PFSK-1 (cell line): ENCODE results near the gene KCNH6.

Experiments used
- FOXP2 ChIP-seq: optimal IDR thresholded peaks from 2 replicates; pipeline ENCODE3; 2011; ENCODE audit warnings: borderline replicate concordance, control low read depth, inconsistent platforms; ENCODE audit not compliant: insufficient read depth; ENCODE audit errors: extremely low read length, extremely low read depth
- POLR2AphosphoS5 ChIP-seq: IDR thresholded peaks from 2 replicates; pipeline ENCODE4 v1.6.1; 2012; ENCODE audit warnings: low read depth, mild to moderate bottlenecking, control low read depth, low read length, moderate library complexity
- SIN3A ChIP-seq: IDR thresholded peaks from 2 replicates; pipeline ENCODE4 v1.6.1; 2012; ENCODE audit warnings: mild to moderate bottlenecking, low read length, moderate library complexity, borderline replicate concordance; ENCODE audit not compliant: insufficient read depth
- TAF1 ChIP-seq: IDR thresholded peaks from 2 replicates; pipeline ENCODE4 v1.6.1; 2012; ENCODE audit warnings: low read length, control low read depth, borderline replicate concordance; ENCODE audit not compliant: insufficient read depth
- TF ChIP-seq, protein P1 (sequence below), 2 experiments: IDR thresholded peaks; 2 replicates each; pipeline versions ENCODE4 v1.6.1 to v1.8.0; 2011 to 2012; ENCODE audit warnings: low read depth in 2 of 2, low read length in 2 of 2, control low read depth in 1 of 2, inconsistent platforms in 1 of 2, mild to moderate bottlenecking in 1 of 2, moderate library complexity in 1 of 2; ENCODE audit not compliant: insufficient read depth in 1 of 2

Gene KCNH6

DNA sequence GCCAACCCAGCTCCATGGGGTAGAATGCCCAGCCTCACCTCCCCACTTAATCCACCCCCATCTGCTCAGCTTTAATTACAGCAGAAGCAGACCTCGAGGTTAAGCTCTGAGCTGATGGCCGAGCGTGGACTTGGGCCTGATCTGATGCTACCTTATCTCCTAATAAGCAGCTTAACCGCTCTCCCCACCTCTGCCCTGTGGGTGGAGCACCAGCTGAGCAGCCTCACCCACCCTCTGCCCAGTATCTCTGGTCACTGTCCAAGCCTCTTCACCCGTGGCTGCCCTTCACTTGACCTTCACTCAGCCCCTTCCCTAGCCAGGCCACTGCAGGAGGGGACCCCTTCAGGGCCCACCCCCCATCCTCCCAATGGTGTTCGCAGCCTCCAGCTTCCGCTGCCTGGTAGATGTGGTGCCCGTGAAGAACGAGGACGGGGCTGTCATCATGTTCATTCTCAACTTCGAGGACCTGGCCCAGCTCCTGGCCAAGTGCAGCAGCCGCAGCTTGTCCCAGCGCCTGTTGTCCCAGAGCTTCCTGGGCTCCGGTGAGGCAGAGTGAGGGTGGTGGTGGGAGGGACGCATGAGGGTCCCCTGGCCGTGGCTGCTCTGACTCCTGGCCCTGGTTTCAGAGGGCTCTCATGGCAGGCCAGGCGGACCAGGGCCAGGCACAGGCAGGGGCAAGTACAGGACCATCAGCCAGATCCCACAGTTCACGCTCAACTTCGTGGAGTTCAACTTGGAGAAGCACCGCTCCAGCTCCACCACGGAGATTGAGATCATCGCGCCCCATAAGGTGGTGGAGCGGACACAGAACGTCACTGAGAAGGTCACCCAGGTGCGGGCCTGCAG is 6.8 kb downstream of the KCNH6 start:
- TF ChIP-seq POLR2AphosphoS5 (no peak), TAF1 (no peak), SIN3A (no peak), FOXP2 (no peak)
- TF ChIP-seq, protein P1, sequence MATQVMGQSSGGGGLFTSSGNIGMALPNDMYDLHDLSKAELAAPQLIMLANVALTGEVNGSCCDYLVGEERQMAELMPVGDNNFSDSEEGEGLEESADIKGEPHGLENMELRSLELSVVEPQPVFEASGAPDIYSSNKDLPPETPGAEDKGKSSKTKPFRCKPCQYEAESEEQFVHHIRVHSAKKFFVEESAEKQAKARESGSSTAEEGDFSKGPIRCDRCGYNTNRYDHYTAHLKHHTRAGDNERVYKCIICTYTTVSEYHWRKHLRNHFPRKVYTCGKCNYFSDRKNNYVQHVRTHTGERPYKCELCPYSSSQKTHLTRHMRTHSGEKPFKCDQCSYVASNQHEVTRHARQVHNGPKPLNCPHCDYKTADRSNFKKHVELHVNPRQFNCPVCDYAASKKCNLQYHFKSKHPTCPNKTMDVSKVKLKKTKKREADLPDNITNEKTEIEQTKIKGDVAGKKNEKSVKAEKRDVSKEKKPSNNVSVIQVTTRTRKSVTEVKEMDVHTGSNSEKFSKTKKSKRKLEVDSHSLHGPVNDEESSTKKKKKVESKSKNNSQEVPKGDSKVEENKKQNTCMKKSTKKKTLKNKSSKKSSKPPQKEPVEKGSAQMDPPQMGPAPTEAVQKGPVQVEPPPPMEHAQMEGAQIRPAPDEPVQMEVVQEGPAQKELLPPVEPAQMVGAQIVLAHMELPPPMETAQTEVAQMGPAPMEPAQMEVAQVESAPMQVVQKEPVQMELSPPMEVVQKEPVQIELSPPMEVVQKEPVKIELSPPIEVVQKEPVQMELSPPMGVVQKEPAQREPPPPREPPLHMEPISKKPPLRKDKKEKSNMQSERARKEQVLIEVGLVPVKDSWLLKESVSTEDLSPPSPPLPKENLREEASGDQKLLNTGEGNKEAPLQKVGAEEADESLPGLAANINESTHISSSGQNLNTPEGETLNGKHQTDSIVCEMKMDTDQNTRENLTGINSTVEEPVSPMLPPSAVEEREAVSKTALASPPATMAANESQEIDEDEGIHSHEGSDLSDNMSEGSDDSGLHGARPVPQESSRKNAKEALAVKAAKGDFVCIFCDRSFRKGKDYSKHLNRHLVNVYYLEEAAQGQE (IDR thresholded peaks at IDR 0.05; ENCODE audit: insufficient read depth in 1 of 2, low read depth in 2 of 2, low read length in 2 of 2), result no peak

DNA sequence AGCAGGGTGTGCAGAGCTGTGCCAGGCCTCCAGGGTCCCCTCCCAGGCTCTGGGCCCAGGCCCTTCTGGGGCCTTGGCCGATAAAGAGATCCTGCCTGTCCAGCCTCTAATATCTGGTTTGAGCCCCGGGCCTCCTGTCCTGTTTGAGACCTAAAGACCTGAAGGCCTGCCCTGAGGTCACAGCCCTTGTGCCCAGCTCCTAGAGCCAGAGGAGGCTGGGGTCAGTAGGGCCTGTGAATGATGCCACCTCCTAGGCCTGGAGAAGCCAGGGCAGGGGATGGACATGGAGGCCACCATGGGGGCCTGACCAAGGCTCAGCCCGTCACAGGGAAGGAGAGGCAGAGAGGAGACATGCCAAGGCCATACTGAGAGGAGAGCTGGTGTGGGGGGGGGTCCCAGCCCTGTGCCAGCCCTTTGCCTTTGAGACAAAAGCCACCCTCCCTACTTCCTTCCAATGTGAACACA is 7.4 kb downstream of the KCNH6 start:
- TF ChIP-seq SIN3A, result no peak
- no peak for TF ChIP-seq TAF1
- TF ChIP-seq, protein P1 (IDR thresholded peaks at IDR 0.05; ENCODE audit: insufficient read depth in 1 of 2, low read depth in 2 of 2, low read length in 2 of 2), result no peak
- no peak for TF ChIP-seq POLR2AphosphoS5
- TF ChIP-seq FOXP2, result no peak

DNA sequence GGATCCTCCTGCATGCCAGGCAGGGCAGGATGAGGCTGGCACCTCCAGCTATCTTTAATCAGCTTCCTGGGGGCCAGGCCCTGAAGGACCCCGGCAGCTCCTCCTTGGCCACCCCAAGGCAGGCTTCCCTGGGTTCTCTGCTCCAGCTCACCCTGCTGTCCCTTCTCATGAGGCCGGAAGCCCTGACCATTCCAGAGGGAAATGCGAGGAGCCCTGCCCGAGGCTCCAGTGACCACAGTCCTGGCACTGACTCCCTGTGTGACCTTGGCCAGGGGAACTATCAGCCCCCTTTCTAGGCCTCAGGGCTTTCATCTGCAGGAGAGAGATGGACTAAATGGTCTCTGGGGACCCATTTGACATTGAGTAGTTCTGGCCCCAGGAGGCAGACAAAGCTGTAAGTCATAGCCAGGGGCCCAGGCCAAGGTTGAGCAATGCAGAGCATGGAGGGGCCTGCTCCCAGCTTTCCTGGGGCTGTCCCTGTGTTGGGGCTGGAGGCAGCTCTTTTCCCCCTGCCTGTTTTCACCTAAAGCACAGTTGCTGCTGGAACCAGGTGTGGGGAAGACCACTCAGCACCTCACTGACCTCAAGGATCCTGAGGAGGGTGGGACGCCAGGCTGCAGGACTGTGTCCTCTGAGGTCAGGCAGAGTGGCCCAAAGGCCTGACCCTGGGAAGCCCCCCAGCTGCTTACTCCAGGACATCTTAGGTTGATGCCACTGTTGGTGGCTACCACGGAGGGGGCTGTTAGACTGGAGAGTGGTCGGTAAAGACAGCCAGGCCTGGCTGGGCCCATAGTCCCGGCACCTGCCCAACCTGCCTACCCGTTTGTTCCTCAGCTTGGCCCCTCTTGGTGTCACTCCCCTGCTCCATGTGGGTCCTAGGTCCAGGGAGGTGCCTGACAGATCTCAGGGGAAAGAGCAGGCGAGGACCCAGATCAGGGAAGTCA is 8.1 kb downstream of the KCNH6 start:
- TF ChIP-seq TAF1 (no peak), SIN3A (no peak), FOXP2 (no peak), POLR2AphosphoS5 (no peak)
- TF ChIP-seq, protein P1 (IDR thresholded peaks at IDR 0.05; ENCODE audit: insufficient read depth in 1 of 2, low read depth in 2 of 2, low read length in 2 of 2), result no peak

DNA sequence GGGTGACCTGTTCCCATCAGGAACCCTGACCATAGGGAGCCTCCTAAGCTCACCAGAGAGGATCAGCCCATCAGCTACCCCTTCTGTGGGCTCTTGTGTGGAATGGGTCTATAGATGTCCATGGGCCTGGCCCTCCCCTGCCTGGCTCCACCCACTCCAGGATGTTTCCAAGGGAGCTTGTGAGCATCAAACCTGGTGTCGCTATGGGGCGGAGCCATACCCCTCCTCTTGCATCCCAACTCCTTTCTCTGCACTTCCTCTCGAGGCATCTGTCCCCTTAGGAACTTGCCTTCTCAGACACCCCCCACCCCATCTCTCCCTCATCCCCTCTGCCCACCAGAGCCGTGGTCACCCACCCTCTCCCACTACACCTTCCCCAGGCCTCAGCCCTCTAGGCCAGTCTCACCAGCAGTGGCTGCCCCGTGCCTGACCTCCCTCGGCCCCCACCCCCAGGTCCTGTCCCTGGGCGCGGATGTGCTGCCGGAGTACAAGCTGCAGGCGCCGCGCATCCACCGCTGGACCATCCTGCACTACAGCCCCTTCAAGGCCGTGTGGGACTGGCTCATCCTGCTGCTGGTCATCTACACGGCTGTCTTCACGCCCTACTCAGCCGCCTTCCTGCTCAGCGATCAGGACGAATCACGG is 10.4 kb downstream of the KCNH6 start:
- no peak for TF ChIP-seq POLR2AphosphoS5
- TF ChIP-seq SIN3A, result no peak
- no peak for TF ChIP-seq TAF1
- TF ChIP-seq FOXP2, result no peak
- TF ChIP-seq, protein P1 (IDR thresholded peaks at IDR 0.05; ENCODE audit: insufficient read depth in 1 of 2, low read depth in 2 of 2, low read length in 2 of 2), result no peak
